Body of pancreas (tissue), 4 donors: ENCODE results near the gene PTPRJ. TPM values are rescaled to one million over a fixed set of nuclear protein-coding genes. Genes with fewer than 3 reads are reported as not detected.

Experiments used
- ATAC-seq: fragments of 150-250 bp; one replicate; pipeline ENCODE4 v1.9.1; 2016
- DNase-seq, 4 donors: peaks; one replicate each; pipeline ENCODE4 v3.0.0-alpha.2; 2019
- H3K27ac ChIP-seq, 4 donors: fragments of 200-600 bp; sonication (generic); 1 replicate in 3 of 4; 2 replicates in 1 of 4; pipeline versions ENCODE4 v1.5.1 to v1.6.1; 2016 to 2019; ENCODE audit warnings: mild to moderate bottlenecking in 1 of 4, mixed read lengths in 1 of 4, moderate library complexity in 1 of 4
- H3K27me3 ChIP-seq, 2 donors: fragments of 200-600 bp; sonication (generic); one replicate each; pipeline ENCODE4 v1.6.0; 2016; ENCODE audit warnings: mild to moderate bottlenecking in 1 of 2
- H3K36me3 ChIP-seq, 2 donors: fragments of 200-600 bp; sonication (generic); replicated peaks in 1 of 2; 2 replicates each; pipeline ENCODE4 v1.5.1; 2016; ENCODE audit warnings: low read depth in 2 of 2; ENCODE audit not compliant: insufficient read depth in 1 of 2
- H3K4me1 ChIP-seq: fragments of 200-600 bp; sonication (generic); one replicate; pipeline ENCODE4 v1.6.0; 2016
- H3K4me3 ChIP-seq, 2 donors: fragments of 200-600 bp; sonication (generic); 1 replicate in 1 of 2; 2 replicates in 1 of 2; pipeline ENCODE4 v1.5.1; 2016 to 2019
- H3K9me3 ChIP-seq, 3 donors: fragments of 200-600 bp; sonication (generic); 1 replicate in 2 of 3; 2 replicates in 1 of 3; pipeline ENCODE4 v1.5.1; 2016
- POLR2A ChIP-seq, 3 donors: fragments of 450-650 bp; IDR thresholded peaks; one replicate each; pipeline ENCODE4 v1.6.1; 2016; ENCODE audit warnings: antibody characterized with exemption in 3 of 3, mild to moderate bottlenecking in 2 of 3
- WGBS, 2 donors: methylation state at CpG; one replicate each; pipeline ENCODE4 v1.1.5; 2017; 5-methylcytosine and 5-hydroxymethylcytosine counted together
- intact Hi-C: fragments of 100-400 bp; cut with DNase I; formaldehyde crosslinking; loops from one replicate; pipeline ENCODE4 v1.15.1; 2023
- total RNA-seq, 2 donors: library from RNA; depleted of rRNA; stranded (reverse); fragments of >200 nt; gene quantifications; one replicate each; pipeline ENCODE4 v1.1.0, GENCODE V29; 2016
- TF ChIP-seq, protein P1 (sequence below), 7 experiments: fragments of 450-650 bp in 4 of 7; fragments of 200-600 bp in 3 of 7; sonication (generic) in 3 of 7; IDR thresholded peaks; one replicate each; pipeline ENCODE4 v1.5.1; 2016 to 2019; ENCODE audit warnings: antibody characterized with exemption in 7 of 7

The PTPRJ gene
- total RNA-seq, 2 donors from 2014 or later: 10.9 to 17.1 TPM

DNA sequence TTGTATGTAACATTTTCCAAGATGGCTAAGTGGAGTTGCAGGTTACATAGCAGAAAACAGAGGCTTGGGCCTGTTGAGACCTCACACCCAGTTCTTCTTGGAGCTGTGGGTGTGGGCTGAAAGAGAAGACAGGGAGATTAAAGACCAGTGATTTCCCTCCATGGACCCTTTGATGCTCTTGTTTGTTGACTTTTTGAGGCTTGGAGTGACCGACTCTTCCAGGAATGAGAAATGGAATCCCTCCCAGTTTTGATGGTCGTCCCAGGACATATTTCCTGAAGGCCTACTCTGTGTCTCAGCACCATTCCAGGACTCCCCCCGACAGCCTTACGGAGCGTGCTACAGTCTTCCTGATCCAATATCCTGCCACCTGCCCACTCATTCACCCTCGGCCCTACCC is 96.9 kb downstream of the PTPRJ start:
- Histone ChIP-seq H3K27me3 (no peaks in the 10 kb centered on the region), H3K4me3 (no peak overlapping the region), H3K4me1 (no peaks in the 10 kb centered on the region), H3K9me3 (no peaks in the 10 kb centered on the region), H3K27ac (no peak overlapping the region), H3K36me3 (no peaks in the 10 kb centered on the region)
- ATAC-seq (no peak), DNase-seq (no peak)
- TF ChIP-seq, protein P1, sequence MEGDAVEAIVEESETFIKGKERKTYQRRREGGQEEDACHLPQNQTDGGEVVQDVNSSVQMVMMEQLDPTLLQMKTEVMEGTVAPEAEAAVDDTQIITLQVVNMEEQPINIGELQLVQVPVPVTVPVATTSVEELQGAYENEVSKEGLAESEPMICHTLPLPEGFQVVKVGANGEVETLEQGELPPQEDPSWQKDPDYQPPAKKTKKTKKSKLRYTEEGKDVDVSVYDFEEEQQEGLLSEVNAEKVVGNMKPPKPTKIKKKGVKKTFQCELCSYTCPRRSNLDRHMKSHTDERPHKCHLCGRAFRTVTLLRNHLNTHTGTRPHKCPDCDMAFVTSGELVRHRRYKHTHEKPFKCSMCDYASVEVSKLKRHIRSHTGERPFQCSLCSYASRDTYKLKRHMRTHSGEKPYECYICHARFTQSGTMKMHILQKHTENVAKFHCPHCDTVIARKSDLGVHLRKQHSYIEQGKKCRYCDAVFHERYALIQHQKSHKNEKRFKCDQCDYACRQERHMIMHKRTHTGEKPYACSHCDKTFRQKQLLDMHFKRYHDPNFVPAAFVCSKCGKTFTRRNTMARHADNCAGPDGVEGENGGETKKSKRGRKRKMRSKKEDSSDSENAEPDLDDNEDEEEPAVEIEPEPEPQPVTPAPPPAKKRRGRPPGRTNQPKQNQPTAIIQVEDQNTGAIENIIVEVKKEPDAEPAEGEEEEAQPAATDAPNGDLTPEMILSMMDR (IDR thresholded peaks at IDR 0.05): no peak
- TF ChIP-seq POLR2A (IDR thresholded peaks at IDR 0.05): no peak
- intact Hi-C loops: no loop called here
- WGBS, 2 donors: 89 to 94% methylated on average over 6 of the region's 6 CpGs

DNA sequence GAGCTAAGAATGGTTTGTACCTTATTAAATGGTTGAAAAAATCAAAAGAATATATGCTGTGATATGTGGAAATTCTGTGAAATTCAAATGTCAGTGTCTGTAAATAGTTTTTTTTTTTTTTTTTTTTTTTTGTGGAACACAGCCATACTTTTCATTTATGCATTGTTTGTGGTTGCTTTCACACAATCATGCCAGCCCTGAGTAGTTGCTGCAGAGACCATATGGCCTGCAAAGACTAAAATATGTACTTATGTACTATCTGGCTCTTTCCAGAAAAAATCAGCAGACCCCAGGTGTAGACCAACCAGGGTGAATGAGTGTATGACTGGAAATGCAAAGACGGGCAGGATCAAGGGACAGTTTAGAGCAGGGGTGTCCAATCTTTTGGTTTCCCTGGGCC is 98.3 kb downstream of the PTPRJ start:
- Histone ChIP-seq H3K4me3 (no peak overlapping the region), H3K9me3 (no peaks in the 10 kb centered on the region), H3K27me3 (no peaks in the 10 kb centered on the region), H3K27ac (no peak overlapping the region), H3K4me1 (no peaks in the 10 kb centered on the region), H3K36me3 (no peaks in the 10 kb centered on the region)
- TF ChIP-seq POLR2A (IDR thresholded peaks at IDR 0.05): no peak
- TF ChIP-seq, protein P1 (IDR thresholded peaks at IDR 0.05): no peak
- DNase-seq (no peak), ATAC-seq (no peak)
- WGBS, 2 donors: 91 to 100% methylated on average over 1 of the region's 1 CpG
- intact Hi-C loops: no loop called here

DNA sequence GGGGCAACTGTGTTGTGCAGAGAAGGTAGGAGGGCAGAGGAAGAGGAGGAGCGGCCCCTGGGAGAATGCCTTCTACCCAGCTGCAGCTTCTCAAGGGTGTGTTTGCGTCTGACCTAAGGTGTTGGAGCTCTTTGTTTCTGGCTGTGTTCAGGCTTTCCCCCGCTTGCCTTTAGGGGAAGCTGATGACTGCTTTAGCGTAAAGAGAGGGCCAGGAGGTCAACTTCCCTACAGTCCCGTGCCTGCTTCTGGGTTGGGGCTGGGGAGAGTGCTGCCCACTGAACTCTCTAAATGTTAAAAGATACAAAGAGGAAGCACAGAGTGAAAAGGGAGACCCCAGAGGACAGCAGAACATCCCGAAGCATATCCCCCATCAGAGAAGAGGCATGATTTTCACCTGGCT is 99.2 kb downstream of the PTPRJ start:
- no peak for ATAC-seq
- DNase-seq: peak in 1 of 4 donors; percentile 40
- intact Hi-C loops: no loop called here
- Histone ChIP-seq H3K36me3 (no peaks in the 10 kb centered on the region), H3K9me3 (no peaks in the 10 kb centered on the region), H3K4me3 (no peak overlapping the region), H3K27me3 (no peaks in the 10 kb centered on the region), H3K4me1 (no peaks in the 10 kb centered on the region), H3K27ac (no peak overlapping the region)
- WGBS, 2 donors: 79 to 90% methylated on average over 6 of the region's 6 CpGs
- TF ChIP-seq, protein P1 (IDR thresholded peaks at IDR 0.05): no peak
- TF ChIP-seq POLR2A (IDR thresholded peaks at IDR 0.05): no peak

DNA sequence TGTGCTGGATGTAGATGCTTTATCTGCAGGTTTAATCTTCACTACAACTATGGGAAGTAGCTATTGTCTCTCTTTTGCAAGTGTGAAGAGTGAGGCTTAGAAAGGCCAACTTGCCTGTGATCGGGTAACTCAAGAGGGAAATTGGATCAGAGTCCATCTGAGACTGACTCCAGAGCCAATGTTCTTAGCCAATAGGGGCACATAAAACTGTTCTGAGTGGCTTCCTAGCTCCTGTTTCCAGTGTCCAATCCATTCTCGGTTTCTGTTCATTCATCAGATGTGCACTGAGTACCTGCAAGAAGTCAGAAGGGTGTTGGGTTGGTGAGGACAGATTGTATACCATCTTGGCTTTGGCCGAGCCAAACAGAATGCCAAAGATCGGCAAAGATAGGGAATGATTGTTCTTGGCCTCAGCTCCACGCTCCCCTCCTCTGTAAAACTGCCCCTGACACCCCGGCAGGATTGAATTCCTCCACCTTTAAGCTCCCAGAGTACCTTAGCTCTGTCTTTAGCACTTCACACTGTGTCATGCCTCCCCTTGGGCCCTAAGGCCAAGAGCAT is 100.0 kb downstream of the PTPRJ start:
- Histone ChIP-seq H3K4me3 (no peak overlapping the region), H3K27me3 (no peaks in the 10 kb centered on the region), H3K27ac (peak overlapping the region in 2 of 4 donors; percentile 6 to 64), H3K4me1 (no peaks in the 10 kb centered on the region), H3K36me3 (no peaks in the 10 kb centered on the region), H3K9me3 (no peaks in the 10 kb centered on the region)
- WGBS, 2 donors: 87 to 90% methylated on average over 6 of the region's 6 CpGs
- no peak for DNase-seq
- no peak for ATAC-seq
- intact Hi-C loops: no loop called here
- TF ChIP-seq, protein P1 (IDR thresholded peaks at IDR 0.05): no peak
- no peak for TF ChIP-seq POLR2A (IDR thresholded peaks at IDR 0.05)
